Chondrocyte (in vitro differentiated cells): ENCODE data around the gene CFAP20DC. TPM values are rescaled to one million over a fixed set of nuclear protein-coding genes. Genes with fewer than 3 reads are reported as not detected.

Source experiments
- DNase-seq: peaks from one replicate; pipeline ENCODE4 v3.0.0; 2021; ENCODE audit warnings: mixed read lengths, low spot score
- H3K27ac Mint-ChIP-seq: one replicate; pipeline ENCODE4 v1.8.0; 2021; ENCODE audit warnings: mild to moderate bottlenecking, moderate library complexity, mixed read lengths; ENCODE audit not compliant: unreplicated experiment
- H3K27me3 Mint-ChIP-seq: 2 replicates; pipeline ENCODE4 v1.8.0; 2021; ENCODE audit warnings: low read depth, mixed read lengths
- H3K36me3 Mint-ChIP-seq: 2 replicates; pipeline ENCODE4 v1.8.0; 2021; ENCODE audit warnings: low read depth, mixed read lengths
- H3K4me1 Mint-ChIP-seq: 2 replicates; pipeline ENCODE4 v1.8.0; 2021; ENCODE audit warnings: low read depth, mild to moderate bottlenecking, mixed read lengths
- H3K4me3 Mint-ChIP-seq: one replicate; pipeline ENCODE4 v1.8.0; 2021; ENCODE audit warnings: mild to moderate bottlenecking, moderate library complexity, mixed read lengths; ENCODE audit not compliant: unreplicated experiment
- H3K9me3 Mint-ChIP-seq: 2 replicates; pipeline ENCODE4 v1.8.0; 2021; ENCODE audit warnings: low read depth, mixed read lengths
- CTCF ChIP-seq: fragments of 200-600 bp; sonication (generic); IDR thresholded peaks from 2 replicates; pipeline ENCODE4 v1.5.0; 2021; ENCODE audit warnings: antibody characterized with exemption, mild to moderate bottlenecking, moderate library complexity
- total RNA-seq: library from RNA; stranded (reverse); gene quantifications from 3 replicates; pipeline ENCODE4 v1.2.1, GENCODE V29; 2021

Gene CFAP20DC
- total RNA-seq, 1 donor from 2014 or later, result 3.1 TPM

- Mint-ChIP-seq H3K4me1 (peaks cover 17% of the 10 kb centered on the region), H3K27me3 (no peaks in the 10 kb centered on the region), H3K36me3 (no peaks in the 10 kb centered on the region), H3K27ac (no peak overlapping the region), H3K9me3 (no peaks in the 10 kb centered on the region), H3K4me3 (no peak overlapping the region)
- no peak for DNase-seq
- TF ChIP-seq CTCF, result no peak
These were observed 326.7 kb downstream of the CFAP20DC start for GRCh38 chr3:58723173-58723572.

GRCh38 chr3:58722561-58722960 is 327.3 kb downstream of the CFAP20DC start:
- H3K27ac Mint-ChIP-seq, result no peak overlapping the region
- no peaks in the 10 kb centered on the region for H3K9me3 Mint-ChIP-seq
- H3K4me3 Mint-ChIP-seq, result no peak overlapping the region

GRCh38 chr3:58720526-58720925 is 329.3 kb downstream of the CFAP20DC start:
- DNase-seq, result no peak
- Mint-ChIP-seq H3K9me3 (no peaks in the 10 kb centered on the region), H3K27me3 (no peaks in the 10 kb centered on the region), H3K36me3 (no peaks in the 10 kb centered on the region), H3K4me3 (no peak overlapping the region), H3K4me1 (peaks cover 17% of the 10 kb centered on the region), H3K27ac (no peak overlapping the region)
- no peak for TF ChIP-seq CTCF

More at GRCh38 chr3:58722561-58722960, 327.3 kb downstream of the CFAP20DC start:
- Mint-ChIP-seq H3K27me3 (no peaks in the 10 kb centered on the region), H3K36me3 (no peaks in the 10 kb centered on the region), H3K4me1 (peaks cover 17% of the 10 kb centered on the region)
- TF ChIP-seq CTCF, result no peak
- no peak for DNase-seq

- no peak overlapping the region for H3K4me3 Mint-ChIP-seq
- peaks cover 17% of the 10 kb centered on the region for H3K4me1 Mint-ChIP-seq
- no peaks in the 10 kb centered on the region for H3K36me3 Mint-ChIP-seq
- H3K9me3 Mint-ChIP-seq, result no peaks in the 10 kb centered on the region
- no peak overlapping the region for H3K27ac Mint-ChIP-seq
- no peak for TF ChIP-seq CTCF
- DNase-seq, result no peak
- no peaks in the 10 kb centered on the region for H3K27me3 Mint-ChIP-seq
These were observed 330.1 kb downstream of the CFAP20DC start for GRCh38 chr3:58719684-58720083.

GRCh38 chr3:58713715-58714401 is 336.0 kb downstream of the CFAP20DC start:
- Mint-ChIP-seq H3K36me3 (no peaks in the 10 kb centered on the region), H3K9me3 (no peaks in the 10 kb centered on the region), H3K4me1 (no peaks in the 10 kb centered on the region), H3K27me3 (no peaks in the 10 kb centered on the region), H3K27ac (no peak overlapping the region), H3K4me3 (no peak overlapping the region)
- TF ChIP-seq CTCF, result no peak
- no peak for DNase-seq
